HG03139 (cell line): ENCODE results near the gene ITGB4.
"Not testable (repeated sequence)": the region's sequence is repeated elsewhere in the genome, so short reads cannot be mapped to it uniquely, and the experiment has no call there.

Experiments used
- ATAC-seq: cut with Tn5 transposase; IDR thresholded peaks from one replicate; pipeline ENCODE4 v1.9.1; 2021; ENCODE audit not compliant: unreplicated experiment

The ITGB4 gene

DNA sequence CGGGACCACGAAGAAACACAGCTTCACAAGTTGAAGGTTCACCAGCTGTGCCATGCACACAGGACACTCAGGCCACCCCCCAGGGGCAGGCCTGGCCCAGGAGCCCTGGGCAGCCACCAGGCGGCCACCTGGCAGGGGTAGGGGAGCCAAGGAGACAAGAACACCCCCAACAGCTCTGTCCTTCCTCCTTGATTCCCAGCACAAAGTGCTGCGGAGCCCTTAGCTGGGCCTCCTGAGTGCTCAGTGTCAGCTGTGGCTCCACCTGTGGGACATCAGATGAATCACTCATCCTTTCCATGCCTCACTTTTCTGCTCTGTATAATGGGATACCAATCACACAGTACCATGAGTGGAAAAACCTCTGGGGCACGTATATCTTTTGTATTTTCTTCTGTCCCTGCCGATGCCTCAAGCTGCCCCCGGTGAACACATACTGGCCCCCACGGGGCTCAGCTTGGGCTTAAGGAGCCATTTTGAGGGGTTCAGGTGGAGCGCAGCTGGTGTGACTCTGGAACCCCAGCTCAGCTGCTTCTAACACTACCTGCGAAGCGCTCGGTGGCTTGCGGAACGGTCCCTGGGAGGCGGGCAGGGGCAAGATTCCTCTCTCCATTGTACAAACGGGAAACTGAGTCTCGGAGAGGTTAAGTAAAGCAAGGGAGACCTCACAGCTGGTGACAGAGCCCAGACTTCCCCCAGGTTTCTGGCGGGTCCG is 31.7 kb downstream of the ITGB4 start:
- ATAC-seq: no peak

- ATAC-seq: peak; percentile 58
Measured at GRCh38 chr17:75753514-75754377, 32.5 kb downstream of the ITGB4 start.

- no peak for ATAC-seq
Measured at GRCh38 chr17:75754378-75755204, 33.3 kb downstream of the ITGB4 start.

DNA sequence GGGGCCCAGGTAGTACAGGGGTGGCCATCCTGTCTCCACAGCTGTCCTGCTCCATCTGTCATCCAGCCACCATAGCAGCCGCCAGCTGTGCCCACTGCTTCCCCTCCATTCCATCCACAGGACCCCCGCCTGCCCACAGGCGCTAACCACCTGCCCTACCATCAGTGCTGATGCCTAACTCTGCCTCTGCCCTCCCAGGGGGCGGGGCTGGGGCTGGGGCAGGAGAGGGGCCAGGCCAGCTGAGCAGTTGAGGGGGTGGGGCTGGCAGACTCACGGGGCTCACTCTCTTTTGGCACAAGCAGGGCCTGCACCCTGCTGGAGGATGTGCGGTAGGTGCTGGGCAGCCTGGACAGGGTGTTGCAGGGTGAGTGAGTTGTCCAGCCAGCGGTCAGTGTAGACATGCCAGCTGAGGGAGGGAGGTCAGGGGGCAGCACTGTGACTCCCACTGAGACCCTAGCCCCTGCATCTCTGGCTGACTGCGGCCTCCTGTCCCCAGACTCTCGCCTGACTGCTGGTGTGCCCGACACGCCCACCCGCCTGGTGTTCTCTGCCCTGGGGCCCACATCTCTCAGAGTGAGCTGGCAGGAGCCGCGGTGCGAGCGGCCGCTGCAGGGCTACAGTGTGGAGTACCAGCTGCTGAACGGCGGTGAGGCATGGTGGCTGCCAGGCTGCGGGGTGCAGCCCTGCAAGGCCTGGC is 34.1 kb downstream of the ITGB4 start:
- no peak for ATAC-seq

GRCh38 chr17:75755990-75756389 is 34.7 kb downstream of the ITGB4 start:
- ATAC-seq: no peak

DNA sequence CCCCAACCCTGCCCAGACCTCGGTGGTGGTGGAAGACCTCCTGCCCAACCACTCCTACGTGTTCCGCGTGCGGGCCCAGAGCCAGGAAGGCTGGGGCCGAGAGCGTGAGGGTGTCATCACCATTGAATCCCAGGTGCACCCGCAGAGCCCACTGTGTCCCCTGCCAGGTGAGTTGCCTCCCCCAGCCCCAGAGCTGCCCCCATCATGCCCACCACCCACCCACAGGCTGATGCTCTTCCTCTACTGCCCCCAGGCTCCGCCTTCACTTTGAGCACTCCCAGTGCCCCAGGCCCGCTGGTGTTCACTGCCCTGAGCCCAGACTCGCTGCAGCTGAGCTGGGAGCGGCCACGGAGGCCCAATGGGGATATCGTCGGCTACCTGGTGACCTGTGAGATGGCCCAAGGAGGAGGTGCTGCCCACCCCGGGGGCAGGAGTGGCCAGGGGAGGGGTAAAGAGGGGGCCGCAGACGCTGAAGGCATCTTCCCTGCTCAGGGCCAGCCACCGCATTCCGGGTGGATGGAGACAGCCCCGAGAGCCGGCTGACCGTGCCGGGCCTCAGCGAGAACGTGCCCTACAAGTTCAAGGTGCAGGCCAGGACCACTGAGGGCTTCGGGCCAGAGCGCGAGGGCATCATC is 35.3 kb downstream of the ITGB4 start:
- ATAC-seq: no peak

DNA sequence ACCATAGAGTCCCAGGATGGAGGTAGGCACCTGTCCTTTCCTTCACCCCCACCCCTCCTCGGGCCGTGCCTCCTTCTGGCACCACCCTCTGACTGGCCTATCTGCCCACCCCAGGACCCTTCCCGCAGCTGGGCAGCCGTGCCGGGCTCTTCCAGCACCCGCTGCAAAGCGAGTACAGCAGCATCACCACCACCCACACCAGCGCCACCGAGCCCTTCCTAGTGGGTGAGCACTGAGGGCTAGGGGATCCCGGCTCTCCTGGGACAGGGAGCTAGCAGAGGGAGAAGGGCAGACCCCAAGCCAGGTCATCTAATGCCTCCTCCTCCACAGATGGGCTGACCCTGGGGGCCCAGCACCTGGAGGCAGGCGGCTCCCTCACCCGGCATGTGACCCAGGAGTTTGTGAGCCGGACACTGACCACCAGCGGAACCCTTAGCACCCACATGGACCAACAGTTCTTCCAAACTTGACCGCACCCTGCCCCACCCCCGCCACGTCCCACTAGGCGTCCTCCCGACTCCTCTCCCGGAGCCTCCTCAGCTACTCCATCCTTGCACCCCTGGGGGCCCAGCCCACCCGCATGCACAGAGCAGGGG is 35.9 kb downstream of the ITGB4 start:
- no peak for ATAC-seq

GRCh38 chr17:75758131-75758905 is 37.1 kb downstream of the ITGB4 start:
- ATAC-seq: no peak

- no peak for ATAC-seq
Measured at GRCh38 chr17:75759457-75759856, 38.2 kb downstream of the ITGB4 start.

- ATAC-seq: not testable (repeated sequence)
Measured at GRCh38 chr17:75759978-75760640, 38.9 kb downstream of the ITGB4 start.

DNA sequence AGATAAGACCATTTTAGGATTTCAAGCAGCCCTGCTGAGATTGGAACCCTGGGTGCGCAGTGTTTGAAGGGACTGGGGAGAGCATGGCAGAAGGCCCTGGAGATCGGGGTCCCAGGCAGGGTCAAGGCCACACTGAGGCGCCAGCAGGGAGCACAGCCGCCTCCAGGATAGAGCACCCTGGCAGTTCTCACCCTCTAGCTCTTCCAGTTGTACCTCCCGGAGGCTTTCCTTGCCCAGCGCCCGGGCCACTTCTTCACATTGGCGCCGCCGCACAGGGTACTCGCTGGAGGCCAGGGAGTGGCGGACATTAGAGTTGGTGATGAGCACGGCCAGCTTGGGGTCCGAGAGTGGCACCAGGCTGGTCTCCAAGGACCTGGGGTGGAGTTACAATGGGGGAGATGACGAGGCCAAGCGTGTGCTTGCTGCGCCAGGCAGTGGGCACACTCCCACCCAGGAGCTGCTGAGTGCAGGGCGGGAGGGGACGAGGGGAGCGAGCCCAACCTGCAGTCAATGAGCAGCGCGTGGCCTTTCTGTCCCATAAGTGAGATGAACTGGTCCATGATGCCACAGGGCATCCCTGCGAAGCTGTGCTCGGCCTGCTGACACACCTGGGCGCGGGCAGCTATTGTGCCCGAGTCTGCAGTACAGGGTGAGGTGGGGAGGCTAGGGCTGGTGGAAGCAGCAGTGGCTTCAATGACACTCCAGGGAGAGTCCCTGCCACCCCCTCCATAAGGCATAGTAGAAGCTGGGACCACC is 41.4 kb downstream of the ITGB4 start:
- ATAC-seq: no peak

DNA sequence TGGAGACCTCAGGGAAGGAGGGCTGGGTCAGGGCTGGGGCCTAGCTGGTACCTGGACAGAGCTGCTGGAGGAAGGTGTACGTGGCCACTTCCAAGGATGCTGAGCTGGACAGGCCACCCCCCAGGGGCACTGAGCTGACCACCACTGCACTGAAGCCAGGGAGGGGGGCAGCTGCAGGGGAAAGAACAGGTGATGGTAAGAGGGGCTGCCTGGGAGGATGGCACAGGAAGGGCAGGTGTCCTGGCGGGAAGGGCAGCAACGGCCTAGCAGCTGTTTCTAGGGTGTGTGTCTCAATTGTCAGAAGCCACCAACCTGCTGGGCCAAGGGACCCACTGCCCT is 42.0 kb downstream of the ITGB4 start:
- no peak for ATAC-seq

DNA sequence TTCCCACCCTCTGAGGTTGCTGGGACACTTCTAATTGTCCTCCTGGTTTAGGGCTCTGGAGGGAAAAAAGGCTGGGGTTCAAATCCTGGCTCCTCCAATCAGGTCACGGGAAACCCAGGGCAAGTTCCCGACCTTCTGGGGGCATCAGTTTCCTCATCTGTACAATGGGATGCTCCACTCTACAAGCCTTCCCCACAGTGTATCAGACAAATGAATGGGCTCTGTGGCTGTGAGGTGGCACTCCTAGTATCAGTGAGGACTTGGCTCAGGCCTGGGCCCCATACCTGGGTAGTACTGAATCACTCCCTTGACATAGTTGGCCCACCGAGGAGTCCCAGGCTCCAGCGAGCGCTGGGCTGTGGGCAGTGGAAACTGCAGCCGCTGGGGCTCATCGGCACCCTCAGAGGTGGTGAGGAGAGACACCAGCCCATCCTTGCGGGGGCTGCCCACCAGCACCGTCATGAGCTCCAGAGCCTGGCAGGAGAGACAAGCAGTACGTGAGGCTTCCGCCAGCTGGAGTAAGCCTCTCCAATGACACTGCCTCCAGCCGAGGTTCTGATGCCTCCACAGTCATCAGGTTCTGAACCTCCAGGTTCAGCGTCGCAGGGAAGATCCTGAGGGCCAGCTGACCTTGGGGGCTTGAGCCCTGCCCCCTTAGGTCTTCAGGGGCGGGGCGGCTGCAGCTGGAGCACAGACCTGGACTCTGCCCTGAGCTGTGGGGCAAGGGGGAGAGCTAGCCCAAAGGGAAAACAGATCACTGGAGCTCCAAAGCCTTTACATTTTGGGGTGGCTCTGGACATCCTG is 42.6 kb downstream of the ITGB4 start:
- no peak for ATAC-seq

- ATAC-seq: no peak
Measured at GRCh38 chr17:75764417-75764710, 43.1 kb downstream of the ITGB4 start.

- ATAC-seq: no peak
Measured at GRCh38 chr17:75764711-75765421, 43.6 kb downstream of the ITGB4 start, which contains the start of gene GALK1. Gene GALK1 (minus strand): TSS chr17:75765192. CDS start chr17:75765136, 56 bp downstream.

- ATAC-seq: no peak
Measured at GRCh38 chr17:75765981-75766380, 44.7 kb downstream of the ITGB4 start.

- ATAC-seq: no peak
Measured at GRCh38 chr17:75767881-75768280, 46.6 kb downstream of the ITGB4 start.
